Gastroesophageal sphincter (tissue), 3 donors: ENCODE results near the gene RITA1.

Experiments used
- EP300 ChIP-seq: sonication (generic); formaldehyde crosslinking; IDR thresholded peaks from one replicate; pipeline ENCODE4 v1.6.1; 2017; ENCODE audit warnings: antibody characterized with exemption, mild to moderate bottlenecking
- POLR2A ChIP-seq, 2 donors: fragments of 450-650 bp; IDR thresholded peaks; one replicate each; pipeline ENCODE4 v1.6.1; 2017; ENCODE audit warnings: antibody characterized with exemption in 2 of 2, mild to moderate bottlenecking in 2 of 2, moderate library complexity in 1 of 2
- POLR2AphosphoS5 ChIP-seq: sonication (generic); formaldehyde crosslinking; IDR thresholded peaks from one replicate; pipeline ENCODE4 v1.6.1; 2017; ENCODE audit warnings: antibody characterized with exemption
- TF ChIP-seq, protein P1 (sequence below), 4 experiments: fragments of 200-600 bp in 2 of 4; fragments of 450-650 bp in 2 of 4; sonication (generic) in 1 of 4; IDR thresholded peaks; one replicate each; pipeline ENCODE4 v1.5.1; 2017 to 2019; ENCODE audit warnings: antibody characterized with exemption in 4 of 4, mild to moderate bottlenecking in 2 of 4, moderate library complexity in 2 of 4

DNA sequence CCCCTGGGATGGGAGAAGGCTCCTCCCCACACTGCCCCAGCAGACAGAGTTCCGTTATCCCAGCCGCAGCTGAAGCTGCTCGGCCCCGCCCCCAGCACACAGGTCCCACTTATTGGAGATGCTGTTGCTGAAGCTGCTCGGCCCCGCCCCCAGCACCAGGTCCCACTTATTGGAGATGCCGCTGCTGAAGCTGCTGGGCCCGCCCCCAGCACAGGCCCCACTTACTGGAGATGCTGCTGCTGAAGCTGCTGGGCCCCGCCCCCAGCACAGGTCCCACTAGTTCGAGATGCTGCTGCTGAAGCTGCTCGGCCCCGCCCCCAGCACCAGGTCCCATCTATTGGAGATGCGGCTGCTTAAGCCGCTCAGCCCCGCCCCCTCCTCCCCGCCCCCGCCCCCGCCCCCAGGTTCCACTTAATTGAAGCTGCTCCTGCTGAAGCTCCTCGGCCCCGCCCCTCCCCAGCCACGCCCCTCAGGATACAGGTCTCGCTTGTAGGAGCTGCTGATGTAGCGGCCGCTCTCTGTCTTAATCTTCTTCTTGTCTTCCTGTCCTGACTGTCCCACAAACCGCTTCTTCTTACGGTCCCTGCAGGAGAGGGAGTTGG lies 24.0 kb upstream of the RITA1 start:
- TF ChIP-seq POLR2AphosphoS5, result no peak
- TF ChIP-seq, protein P1, sequence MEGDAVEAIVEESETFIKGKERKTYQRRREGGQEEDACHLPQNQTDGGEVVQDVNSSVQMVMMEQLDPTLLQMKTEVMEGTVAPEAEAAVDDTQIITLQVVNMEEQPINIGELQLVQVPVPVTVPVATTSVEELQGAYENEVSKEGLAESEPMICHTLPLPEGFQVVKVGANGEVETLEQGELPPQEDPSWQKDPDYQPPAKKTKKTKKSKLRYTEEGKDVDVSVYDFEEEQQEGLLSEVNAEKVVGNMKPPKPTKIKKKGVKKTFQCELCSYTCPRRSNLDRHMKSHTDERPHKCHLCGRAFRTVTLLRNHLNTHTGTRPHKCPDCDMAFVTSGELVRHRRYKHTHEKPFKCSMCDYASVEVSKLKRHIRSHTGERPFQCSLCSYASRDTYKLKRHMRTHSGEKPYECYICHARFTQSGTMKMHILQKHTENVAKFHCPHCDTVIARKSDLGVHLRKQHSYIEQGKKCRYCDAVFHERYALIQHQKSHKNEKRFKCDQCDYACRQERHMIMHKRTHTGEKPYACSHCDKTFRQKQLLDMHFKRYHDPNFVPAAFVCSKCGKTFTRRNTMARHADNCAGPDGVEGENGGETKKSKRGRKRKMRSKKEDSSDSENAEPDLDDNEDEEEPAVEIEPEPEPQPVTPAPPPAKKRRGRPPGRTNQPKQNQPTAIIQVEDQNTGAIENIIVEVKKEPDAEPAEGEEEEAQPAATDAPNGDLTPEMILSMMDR (IDR thresholded peaks at IDR 0.05), result no peak
- TF ChIP-seq EP300, result no peak
- TF ChIP-seq POLR2A (IDR thresholded peaks at IDR 0.05), result no peak
